Kidney (tissue), 14 donors: ENCODE results near the gene TP53BP1. TPM values are rescaled to one million over a fixed set of nuclear protein-coding genes. Genes with fewer than 3 reads are reported as not detected.

Experiments
- DNase-seq, 5 donors: peaks; one replicate each; pipeline ENCODE4 v3.0.0-alpha.2; 2013 to 2020
- FAIRE-seq: peaks from 2 replicates; lab custom pipeline; 2012; peaks lifted over from hg19 to GRCh38; lab: Jason Lieb, UNC
- H3K27ac ChIP-seq, 2 donors: one replicate each; pipeline ENCODE4 v1.7.0; 2013; ENCODE audit warnings: low read depth in 2 of 2, low read length in 2 of 2, inconsistent platforms in 1 of 2
- H3K27me3 ChIP-seq: one replicate; pipeline ENCODE4 v1.7.1; 2013; ENCODE audit warnings: low read length, inconsistent platforms; ENCODE audit not compliant: control insufficient read depth, insufficient read depth
- H3K36me3 ChIP-seq, 3 donors: one replicate each; pipeline versions ENCODE4 v1.7.0 to v1.7.1; 2013; ENCODE audit warnings: low read length in 3 of 3, control low read depth in 1 of 3, inconsistent platforms in 1 of 3; ENCODE audit not compliant: insufficient read depth in 3 of 3, control insufficient read depth in 2 of 3
- H3K4me1 ChIP-seq, 3 donors: one replicate each; pipeline versions ENCODE4 v1.7.0 to v1.7.1; 2013; ENCODE audit warnings: low read length in 3 of 3, inconsistent platforms in 1 of 3, low read depth in 1 of 3; ENCODE audit not compliant: control insufficient read depth in 2 of 3, insufficient read depth in 2 of 3
- H3K4me3 ChIP-seq, 3 donors: one replicate each; pipeline versions ENCODE4 v1.7.0 to v1.8.1; 2013; ENCODE audit warnings: low read length in 3 of 3, control low read depth in 1 of 3, inconsistent platforms in 1 of 3
- H3K9ac ChIP-seq, 3 donors: one replicate each; pipeline versions ENCODE4 v1.7.0 to v1.7.1; 2013; ENCODE audit warnings: low read length in 3 of 3, control low read depth in 1 of 3, inconsistent platforms in 1 of 3
- H3K9me3 ChIP-seq, 3 donors: one replicate each; pipeline versions ENCODE4 v1.7.0 to v1.7.1; 2013; ENCODE audit warnings: low read length in 3 of 3, control low read depth in 1 of 3, inconsistent platforms in 1 of 3; ENCODE audit not compliant: control insufficient read depth in 2 of 3, insufficient read depth in 1 of 3
- CTCF ChIP-seq: IDR thresholded peaks from 3 replicates; pipeline ENCODE4 v1.5.1; 2012; ENCODE audit warnings: mild to moderate bottlenecking, moderate library complexity, borderline replicate concordance; ENCODE audit not compliant: insufficient read depth; ENCODE audit errors: extremely low read depth
- intact Hi-C: fragments of 100-400 bp; cut with DNase I; formaldehyde crosslinking; loops from one replicate; pipeline ENCODE4 v1.11.1; 2022
- polyA plus RNA-seq: library from polyadenylated mRNA; stranded (reverse); fragments of 350-450 nt; fragmentation: Illumina TruSeq; extraction: RNeasy Lipid Tissue Mini Kit (QIAGEN cat#74804); gene quantifications from one replicate; pipeline ENCODE4 v1.2.3, GENCODE V29; 2014; ENCODE audit warnings: low read depth, low replicate concordance; ENCODE audit not compliant: insufficient read depth
- total RNA-seq: library from RNA; stranded (reverse); fragmentation: NEBNext Ultra II Directional; extraction: Animal tissue kit (Norgen Biotek cat#: 25700); gene quantifications from one replicate; pipeline ENCODE4 v1.2.1, GENCODE V29; 2021
- donor health status: control.
- donor health status: control.
- donor health status: control.
- donor health status: control.
- donor health status: control.
- donor health status: DM: yes; HTN: yes; CAD: no.
- donor health status: Normal renal cell carcinoma (clear cell type).

TP53BP1 gene
- total and polyA plus RNA-seq, 2 donors from 2014 or later: 15.9 to 47.4 TPM

DNA sequence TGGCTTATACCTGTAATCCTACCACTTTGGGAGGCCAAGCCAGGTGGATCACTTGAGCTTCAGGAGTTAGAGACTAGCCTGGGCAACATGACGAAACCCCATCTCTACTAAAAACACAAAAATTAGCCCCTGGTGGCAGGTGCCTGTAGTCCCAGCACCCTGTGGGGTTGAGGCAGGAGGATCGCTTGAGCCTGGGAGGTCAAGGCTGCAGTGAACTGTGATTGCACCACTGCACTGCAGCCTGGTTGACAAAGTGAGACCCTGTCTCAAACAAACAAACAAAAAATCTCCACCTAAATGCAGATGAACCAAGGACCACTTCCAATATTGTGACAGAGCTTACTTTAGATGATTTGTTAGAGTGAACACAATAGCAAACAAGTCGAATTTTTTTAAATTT is 53.7 kb downstream of the TP53BP1 start:
- intact Hi-C loops: no loop called here
- H3K4me1 ChIP-seq: no peaks in the 10 kb centered on the region
- H3K36me3 ChIP-seq: peaks cover 5 to 24% (median 6%) of the 10 kb centered on the region in 3 donors
- no peak for TF ChIP-seq CTCF
- H3K27me3 ChIP-seq: no peaks in the 10 kb centered on the region
- H3K27ac ChIP-seq: no peak overlapping the region
- no peak overlapping the region for H3K9ac ChIP-seq
- no peak overlapping the region for H3K4me3 ChIP-seq
- DNase-seq (no peak), FAIRE-seq (no peak)
- no peaks in the 10 kb centered on the region for H3K9me3 ChIP-seq

DNA sequence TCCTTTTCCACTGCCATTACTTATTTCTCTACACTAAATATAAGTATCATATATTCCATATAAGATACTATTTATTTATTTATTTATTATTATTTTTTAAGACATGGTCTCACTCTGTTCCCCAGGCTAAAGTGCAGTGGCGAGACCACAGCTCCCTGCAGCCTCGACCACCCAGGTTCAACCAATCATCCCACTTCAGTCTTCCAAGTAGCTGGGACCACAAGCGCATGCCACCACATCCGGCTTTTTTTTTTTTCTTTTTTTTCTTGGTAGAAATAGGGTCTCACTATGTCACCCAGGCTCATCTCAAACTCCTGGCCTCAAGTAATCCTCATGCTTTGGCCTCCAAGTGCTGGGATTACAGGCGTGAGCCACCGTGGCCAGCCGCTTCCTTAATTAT is 56.6 kb downstream of the TP53BP1 start:
- no peak overlapping the region for H3K27ac ChIP-seq
- no peak overlapping the region for H3K4me3 ChIP-seq
- H3K27me3 ChIP-seq: no peaks in the 10 kb centered on the region
- H3K9ac ChIP-seq: no peak overlapping the region
- no peaks in the 10 kb centered on the region for H3K4me1 ChIP-seq
- DNase-seq: no peak
- no peak for FAIRE-seq
- TF ChIP-seq CTCF: no peak
- intact Hi-C loops: no loop called here
- H3K36me3 ChIP-seq: peaks cover 8 to 34% (median 15%) of the 10 kb centered on the region in 3 donors
- H3K9me3 ChIP-seq: no peaks in the 10 kb centered on the region

DNA sequence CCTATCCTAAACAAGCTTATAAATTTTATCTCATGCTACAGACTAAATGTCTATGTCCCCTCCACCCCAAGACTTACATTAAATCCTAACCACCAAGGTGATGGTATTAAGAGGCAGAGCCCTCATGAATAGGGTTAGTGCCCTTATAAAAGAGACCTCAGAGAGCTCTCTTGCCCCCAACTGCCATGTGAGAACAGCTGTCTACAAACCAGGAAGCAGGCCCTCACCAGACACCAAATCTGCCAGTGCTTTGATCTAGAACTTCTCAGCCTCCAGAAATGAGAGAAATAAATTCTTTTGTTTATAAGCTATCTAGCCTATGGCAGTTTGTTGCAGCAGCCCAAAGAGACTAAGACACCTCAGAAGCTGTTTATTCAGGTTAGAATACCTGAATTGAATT is 58.5 kb downstream of the TP53BP1 start:
- FAIRE-seq: no peak

More for the DNA sequence above, 58.5 kb downstream of the TP53BP1 start:
- DNase-seq: no peak
- no peaks in the 10 kb centered on the region for H3K27me3 ChIP-seq
- H3K4me3 ChIP-seq: no peak overlapping the region
- H3K36me3 ChIP-seq: peaks cover 10 to 44% (median 20%) of the 10 kb centered on the region in 3 donors
- TF ChIP-seq CTCF: no peak
- H3K27ac ChIP-seq: no peak overlapping the region
- no peak overlapping the region for H3K9ac ChIP-seq
- no peaks in the 10 kb centered on the region for H3K4me1 ChIP-seq
- intact Hi-C loops: no loop called here
- H3K9me3 ChIP-seq: no peaks in the 10 kb centered on the region
